ENCODE results near the gene THAP5.

DNA sequence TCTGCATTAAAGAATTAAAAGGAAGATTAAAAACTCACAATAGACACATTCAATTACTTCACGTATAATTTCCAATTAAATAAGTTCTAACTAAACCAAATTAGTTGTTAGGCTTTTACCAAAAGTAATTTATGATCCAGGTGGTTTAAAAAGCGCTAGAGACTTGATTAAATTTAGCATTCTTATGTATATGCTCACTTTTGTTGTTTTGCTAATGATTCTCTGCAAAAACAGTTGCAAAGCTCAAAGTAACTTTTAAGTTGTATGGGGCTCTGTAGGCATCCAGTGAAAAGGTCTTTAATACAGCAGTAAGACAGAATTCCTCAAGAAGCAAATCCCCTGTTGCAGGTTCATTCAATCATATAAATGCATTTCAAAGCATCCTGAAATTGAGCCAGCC, 28.0 kb downstream of the THAP5 start:
- TF ChIP-seq, protein P1, sequence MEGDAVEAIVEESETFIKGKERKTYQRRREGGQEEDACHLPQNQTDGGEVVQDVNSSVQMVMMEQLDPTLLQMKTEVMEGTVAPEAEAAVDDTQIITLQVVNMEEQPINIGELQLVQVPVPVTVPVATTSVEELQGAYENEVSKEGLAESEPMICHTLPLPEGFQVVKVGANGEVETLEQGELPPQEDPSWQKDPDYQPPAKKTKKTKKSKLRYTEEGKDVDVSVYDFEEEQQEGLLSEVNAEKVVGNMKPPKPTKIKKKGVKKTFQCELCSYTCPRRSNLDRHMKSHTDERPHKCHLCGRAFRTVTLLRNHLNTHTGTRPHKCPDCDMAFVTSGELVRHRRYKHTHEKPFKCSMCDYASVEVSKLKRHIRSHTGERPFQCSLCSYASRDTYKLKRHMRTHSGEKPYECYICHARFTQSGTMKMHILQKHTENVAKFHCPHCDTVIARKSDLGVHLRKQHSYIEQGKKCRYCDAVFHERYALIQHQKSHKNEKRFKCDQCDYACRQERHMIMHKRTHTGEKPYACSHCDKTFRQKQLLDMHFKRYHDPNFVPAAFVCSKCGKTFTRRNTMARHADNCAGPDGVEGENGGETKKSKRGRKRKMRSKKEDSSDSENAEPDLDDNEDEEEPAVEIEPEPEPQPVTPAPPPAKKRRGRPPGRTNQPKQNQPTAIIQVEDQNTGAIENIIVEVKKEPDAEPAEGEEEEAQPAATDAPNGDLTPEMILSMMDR (IDR thresholded peaks at IDR 0.05) = no peak
- TF ChIP-seq EP300 (IDR thresholded peaks at IDR 0.05) = no peak
- no peak for TF ChIP-seq POLR2A (IDR thresholded peaks at IDR 0.05; ENCODE audit: low read depth)
